RPMI8226 (cell line): Measurements from ENCODE around the gene CHRNB1.
"Not testable (repeated sequence)": the region's sequence is repeated elsewhere in the genome, so short reads cannot be mapped to it uniquely, and the experiment has no call there.

Experiments
- DNase-seq: peaks from one replicate; pipeline ENCODE4 v3.0.0-alpha.2; 2015

The CHRNB1 gene

GRCh38 chr17:7468804-7469389 lies 24.0 kb downstream of the CHRNB1 start:
- no peak for DNase-seq

GRCh38 chr17:7469843-7470242 lies 25.0 kb downstream of the CHRNB1 start:
- not testable (repeated sequence) for DNase-seq

GRCh38 chr17:7470457-7470973 lies 25.7 kb downstream of the CHRNB1 start:
- not testable (repeated sequence) for DNase-seq

- DNase-seq = no peak
Measured at GRCh38 chr17:7471729-7472128, 26.9 kb downstream of the CHRNB1 start.

DNA sequence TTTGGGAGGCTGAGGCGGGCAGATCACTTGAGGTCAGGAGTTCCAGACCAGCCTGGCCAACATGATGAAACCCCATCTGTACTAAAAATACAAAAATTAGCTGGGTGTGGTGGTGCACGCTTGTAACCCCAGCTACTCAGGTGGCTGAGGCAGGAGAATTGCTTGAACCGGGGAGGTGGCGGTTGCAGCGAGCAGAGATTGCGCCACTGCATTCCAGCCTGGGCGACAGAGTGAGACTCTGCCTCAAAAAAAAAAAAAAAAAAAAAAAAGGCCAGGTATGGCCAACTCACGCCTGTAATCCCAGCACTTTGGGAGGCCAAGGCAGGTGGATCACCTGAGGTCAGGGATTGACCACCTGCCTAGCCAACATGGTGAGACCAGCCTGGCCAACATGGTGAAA lies 29.9 kb downstream of the CHRNB1 start:
- DNase-seq = not testable (repeated sequence)

- DNase-seq = no peak
Measured at GRCh38 chr17:7475764-7476422, 31.0 kb downstream of the CHRNB1 start.

DNA sequence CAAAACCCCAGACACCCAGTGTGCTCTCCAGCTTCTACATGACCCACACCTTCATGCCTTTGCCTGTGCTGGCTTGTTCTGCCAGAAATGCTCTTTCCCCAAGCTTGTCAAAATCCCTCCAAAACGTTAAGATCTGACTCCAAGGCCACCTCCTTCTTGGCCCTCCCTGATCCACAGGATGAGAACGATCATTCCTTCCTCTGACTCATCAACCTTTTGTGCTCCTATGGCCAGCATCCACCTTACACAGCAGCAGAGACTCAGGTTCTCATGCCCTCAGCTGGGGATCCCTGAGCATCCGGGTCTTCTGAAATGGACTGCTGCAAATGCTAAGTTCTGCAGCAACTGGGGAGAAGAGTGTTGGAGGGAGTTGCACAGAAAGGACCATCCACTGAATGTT lies 31.6 kb downstream of the CHRNB1 start:
- no peak for DNase-seq

DNA sequence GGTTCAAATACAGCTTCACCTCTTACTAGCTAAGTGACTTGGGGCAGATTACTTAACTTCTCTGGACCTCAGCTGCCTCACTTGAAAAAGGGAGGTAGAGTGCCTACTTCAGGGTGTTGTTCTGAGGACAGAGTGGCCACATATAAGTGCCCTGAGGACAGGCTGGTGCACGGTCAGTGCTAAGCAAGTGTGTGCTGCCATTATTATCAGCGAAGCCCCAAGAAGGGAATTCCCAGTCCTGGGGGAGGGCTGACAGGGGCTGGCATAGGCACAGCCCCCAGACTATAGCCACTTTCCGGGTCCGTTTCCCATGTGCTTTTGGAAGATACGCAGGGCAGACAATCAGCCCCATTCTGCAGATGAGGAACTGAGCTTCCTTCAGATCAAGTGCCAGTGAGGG lies 32.1 kb downstream of the CHRNB1 start:
- DNase-seq = no peak

- DNase-seq = no peak
Measured at GRCh38 chr17:7477392-7478275, 32.8 kb downstream of the CHRNB1 start.

- DNase-seq = peak; percentile 14
Measured at GRCh38 chr17:7478276-7479212, 33.7 kb downstream of the CHRNB1 start.

DNA sequence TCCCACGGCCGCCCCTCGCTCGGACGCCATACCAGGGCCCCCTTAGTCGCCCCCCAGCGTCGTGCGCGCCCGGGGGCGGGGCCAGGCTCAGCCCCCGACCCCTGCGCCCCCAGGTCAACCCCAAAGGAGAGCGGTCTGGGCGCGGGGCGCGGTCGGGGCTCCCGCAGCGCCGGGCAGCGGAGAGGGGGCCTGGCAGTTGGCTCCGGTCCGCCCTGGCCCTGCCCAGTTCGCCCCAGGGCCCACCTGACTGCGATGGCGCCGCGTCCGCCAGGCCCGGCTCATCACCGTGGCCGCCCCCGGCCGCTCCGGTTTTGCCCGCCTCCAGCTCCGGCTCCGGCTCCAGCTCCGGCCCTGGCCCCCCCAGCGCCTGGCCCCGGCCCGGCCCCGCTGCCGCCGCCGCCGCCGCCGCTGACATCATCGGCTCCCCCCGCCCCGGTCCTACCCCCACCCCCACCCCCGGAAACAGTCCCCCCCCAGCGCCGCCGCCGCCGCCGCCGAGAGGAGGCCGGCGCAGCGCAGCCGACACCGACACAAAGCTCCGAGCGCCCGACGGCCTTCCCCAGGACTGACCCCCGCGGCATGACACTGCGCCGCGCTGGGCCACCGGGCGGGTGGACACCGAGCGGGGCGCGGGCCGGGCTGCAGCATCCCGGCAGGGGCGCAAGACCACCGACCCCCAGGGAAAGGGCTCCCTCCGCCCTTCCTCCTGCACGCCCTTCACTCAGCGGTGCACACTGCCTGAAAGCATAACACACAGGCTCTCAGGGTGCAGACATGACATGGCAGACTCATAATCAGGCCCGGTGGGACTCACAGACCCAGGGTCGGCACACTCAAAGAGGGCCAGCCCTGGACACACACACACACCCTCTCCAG lies 34.6 kb downstream of the CHRNB1 start, which contains the start of gene ZBTB4:
Gene ZBTB4 (minus strand): TSS at position 419 of the 876 bp plus-strand sequence. CDS start 12,830 bp downstream, outside the sequence.
- DNase-seq = peak; percentile 47

DNA sequence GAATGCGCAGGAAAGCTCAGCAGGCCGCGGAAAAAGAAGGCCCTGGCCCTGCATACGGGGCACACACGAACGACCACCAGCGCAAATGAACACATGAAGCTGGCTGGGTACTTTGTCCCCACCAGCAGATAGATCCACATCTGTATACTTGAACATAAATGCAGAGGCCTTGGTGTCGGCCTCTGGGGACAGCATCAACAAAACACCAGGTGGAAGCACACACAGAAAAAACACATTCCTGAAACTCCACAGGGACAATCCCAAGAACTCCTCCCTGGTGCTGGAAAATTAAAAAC lies 35.2 kb downstream of the CHRNB1 start:
- no peak for DNase-seq

GRCh38 chr17:7481275-7481674 lies 36.4 kb downstream of the CHRNB1 start, which contains the start of gene SLC35G6:
Gene SLC35G6 (plus strand): TSS chr17:7481446. CDS start chr17:7481517, 71 bp downstream.
- not testable (repeated sequence) for DNase-seq

- not testable (repeated sequence) for DNase-seq
Measured at GRCh38 chr17:7481842-7482741, 37.2 kb downstream of the CHRNB1 start.

GRCh38 chr17:7482742-7483088 lies 37.9 kb downstream of the CHRNB1 start:
- not testable (repeated sequence) for DNase-seq

DNA sequence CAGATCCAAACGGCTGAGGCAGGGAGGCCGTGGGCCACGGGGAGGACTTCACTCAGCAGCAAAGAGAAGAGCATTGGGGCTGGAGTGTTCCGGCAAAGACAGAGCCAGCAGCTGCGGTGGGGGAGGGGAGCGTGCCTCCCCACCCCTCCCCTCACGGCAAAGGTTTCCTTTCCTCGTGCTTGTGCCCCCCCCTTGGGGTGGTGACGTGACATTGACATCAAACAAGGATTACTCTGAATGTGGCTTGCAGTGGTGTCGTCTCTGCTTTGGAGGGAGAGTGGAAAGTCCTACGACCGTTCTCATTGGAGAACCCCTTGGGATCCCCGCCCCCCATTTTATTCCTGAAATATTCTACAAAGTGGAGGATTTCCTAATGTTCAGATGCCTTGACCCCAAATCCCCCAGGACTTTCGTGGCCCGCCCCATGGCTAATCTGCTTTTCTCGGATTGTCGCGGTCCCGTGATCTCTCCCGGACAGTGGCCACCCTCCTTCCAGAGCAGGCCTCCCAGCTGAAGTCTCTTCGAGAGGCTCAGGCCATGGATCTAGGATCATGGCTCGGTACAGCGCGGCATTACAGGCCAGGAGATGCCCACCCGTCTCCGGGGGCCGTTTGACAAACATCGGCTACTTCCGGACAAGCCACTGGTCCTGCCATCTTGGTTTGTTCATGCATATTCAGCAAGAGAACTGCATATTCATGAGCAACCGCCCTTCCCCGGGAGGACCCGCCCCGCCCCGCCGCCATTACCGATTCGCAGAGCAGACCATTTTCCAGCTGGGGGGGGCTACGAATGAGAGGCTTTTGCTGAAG lies 38.6 kb downstream of the CHRNB1 start:
- DNase-seq = peak; percentile 88

DNA sequence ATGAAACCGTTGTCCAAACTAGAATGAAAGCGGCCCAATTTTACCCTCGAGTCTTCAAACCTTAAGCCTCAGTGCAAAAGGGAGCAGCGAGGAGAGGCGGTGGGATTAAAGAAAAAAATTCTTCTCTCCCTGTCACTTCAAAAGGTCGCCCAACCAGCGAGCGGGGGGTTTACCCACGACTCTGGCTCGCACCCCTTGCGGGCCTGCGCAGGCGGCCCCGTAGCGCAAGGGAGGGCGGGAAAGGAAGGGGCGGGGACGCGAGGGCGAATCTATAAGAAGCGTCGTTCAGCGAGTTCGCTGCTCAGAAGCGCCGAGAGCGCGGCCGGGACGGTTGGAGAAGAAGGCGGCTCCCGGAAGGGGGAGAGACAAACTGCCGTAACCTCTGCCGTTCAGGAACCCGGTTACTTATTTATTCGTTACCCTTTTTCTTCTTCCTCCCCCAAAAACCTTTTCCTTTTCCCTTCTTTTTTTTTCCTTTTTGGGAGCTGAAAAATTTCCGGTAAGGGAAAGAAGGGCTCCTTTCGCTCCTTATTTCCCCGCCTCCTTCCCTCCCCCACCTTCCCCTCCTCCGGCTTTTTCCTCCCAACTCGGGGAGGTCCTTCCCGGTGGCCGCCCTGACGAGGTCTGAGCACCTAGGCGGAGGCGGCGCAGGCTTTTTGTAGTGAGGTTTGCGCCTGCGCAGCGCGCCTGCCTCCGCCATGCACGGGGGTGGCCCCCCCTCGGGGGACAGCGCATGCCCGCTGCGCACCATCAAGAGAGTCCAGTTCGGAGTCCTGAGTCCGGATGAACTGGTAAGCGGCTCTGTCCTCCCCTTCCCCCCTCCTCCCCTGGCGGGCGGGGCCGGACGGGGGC lies 39.4 kb downstream of the CHRNB1 start, which contains the start of gene POLR2A:
Gene POLR2A (plus strand): TSS at position 300 of the 852 bp plus-strand sequence.
- peak; percentile 96 for DNase-seq

- no peak for DNase-seq
Measured at GRCh38 chr17:7484919-7485377, 40.1 kb downstream of the CHRNB1 start.
